ENCODE measurements around the gene YWHAG.
A peak's percentile ranks its signal among the peaks of the same experiment; 100 is the strongest.
"Not testable (repeated sequence)": the region's sequence is repeated elsewhere in the genome, so short reads cannot be mapped to it uniquely, and the experiment has no call there.

YWHAG gene

GRCh38 chr7:76317782-76318487 lies 40.9 kb downstream of the YWHAG start:
- peak; percentile 98 for DNase-seq

- no peak for DNase-seq
These were observed 41.6 kb downstream of the YWHAG start for GRCh38 chr7:76316984-76317781.

- peak; percentile 89 for DNase-seq
These were observed 43.4 kb downstream of the YWHAG start for GRCh38 chr7:76315364-76315763.

- not testable (repeated sequence) for DNase-seq
These were observed 44.1 kb downstream of the YWHAG start for GRCh38 chr7:76314740-76315139.

- peak; percentile 93 for DNase-seq
These were observed 44.6 kb downstream of the YWHAG start for GRCh38 chr7:76314042-76314721.

GRCh38 chr7:76311838-76312237 lies 47.0 kb downstream of the YWHAG start:
- DNase-seq, result not testable (repeated sequence)

- DNase-seq, result peak; percentile 64
These were observed 48.5 kb downstream of the YWHAG start for GRCh38 chr7:76310102-76310957.

- DNase-seq, result not testable (repeated sequence)
These were observed 49.3 kb downstream of the YWHAG start for GRCh38 chr7:76309341-76310101.

GRCh38 chr7:76308874-76309273 lies 49.9 kb downstream of the YWHAG start:
- DNase-seq, result not testable (repeated sequence)

- no peak for DNase-seq
These were observed 53.9 kb downstream of the YWHAG start for GRCh38 chr7:76304888-76305375.

GRCh38 chr7:76303202-76304147 lies 55.3 kb downstream of the YWHAG start:
- DNase-seq, result peak; percentile 92

GRCh38 chr7:76302347-76303201 lies 56.2 kb downstream of the YWHAG start, which contains the start of gene HSPB1:
HSPB1 (plus strand) TSS chr7:76302673; CDS start chr7:76302713, 40 bp downstream.
- peak; percentile 90 for DNase-seq

GRCh38 chr7:76301000-76301399 lies 57.8 kb downstream of the YWHAG start:
- DNase-seq, result no peak

GRCh38 chr7:76300166-76300731 lies 58.5 kb downstream of the YWHAG start:
- no peak for DNase-seq

- no peak for DNase-seq
These were observed 61.7 kb downstream of the YWHAG start for GRCh38 chr7:76296743-76297740.

GRCh38 chr7:76294344-76295024 lies 64.3 kb downstream of the YWHAG start:
- peak; percentile 83 for DNase-seq

GRCh38 chr7:76293407-76293901 lies 65.3 kb downstream of the YWHAG start:
- DNase-seq, result no peak
